OCI-LY1 (cell line): Measurements from ENCODE around the gene MED31.

ENCODE experiments used
- H2AFZ ChIP-seq: fragments of 200-600 bp; sonication (generic), shearing (Covaris generic); 2 replicates; pipeline ENCODE4 v1.6.0; 2014; ENCODE audit warnings: antibody characterized with exemption, mild to moderate bottlenecking, low read length
- H3F3A ChIP-seq: fragments of 200-600 bp; sonication (generic), shearing (Covaris generic); 2 replicates; pipeline ENCODE4 v1.6.0; 2014; ENCODE audit warnings: mild to moderate bottlenecking, antibody characterized with exemption, low read length, moderate library complexity; ENCODE audit not compliant: insufficient read depth
- H3K27ac ChIP-seq: fragments of 200-600 bp; sonication (generic); 2 replicates; pipeline ENCODE4 v1.5.1; 2014; ENCODE audit warnings: low read length, mixed run types, mild to moderate bottlenecking, low read depth; ENCODE audit not compliant: poor library complexity, severe bottlenecking
- H3K27me3 ChIP-seq: fragments of 200-600 bp; sonication (generic); 2 replicates; pipeline ENCODE4 v1.6.0; 2014; ENCODE audit warnings: antibody characterized with exemption, mild to moderate bottlenecking, low read length, moderate library complexity; ENCODE audit not compliant: insufficient read depth
- H3K36me3 ChIP-seq: fragments of 200-600 bp; sonication (generic); 2 replicates; pipeline ENCODE4 v1.6.1; 2014; ENCODE audit warnings: mild to moderate bottlenecking, antibody characterized with exemption, low read length, moderate library complexity, mixed read lengths; ENCODE audit not compliant: insufficient read depth
- H3K4me1 ChIP-seq: fragments of 200-600 bp; sonication (generic); 2 replicates; pipeline ENCODE4 v1.5.1; 2014; ENCODE audit warnings: mild to moderate bottlenecking, low read length, moderate library complexity; ENCODE audit not compliant: insufficient read depth, severe bottlenecking
- H3K4me2 ChIP-seq: fragments of 200-600 bp; sonication (generic), shearing (Covaris generic); 2 replicates; pipeline ENCODE4 v1.6.1; 2014; ENCODE audit warnings: low read length
- H3K4me3 ChIP-seq: fragments of 200-600 bp; sonication (generic); 2 replicates; pipeline ENCODE4 v1.5.1; 2014; ENCODE audit warnings: low read length, low read depth, mild to moderate bottlenecking, mixed read lengths; ENCODE audit not compliant: poor library complexity, severe bottlenecking
- H3K79me2 ChIP-seq: fragments of 200-600 bp; shearing (Covaris generic); 2 replicates; pipeline ENCODE4 v1.6.1; 2016; ENCODE audit warnings: mixed run types, low read length, mixed read lengths; ENCODE audit not compliant: insufficient read depth
- H3K9ac ChIP-seq: fragments of 200-600 bp; sonication (generic), shearing (Covaris generic); 2 replicates; pipeline ENCODE4 v1.6.1; 2014; ENCODE audit warnings: mild to moderate bottlenecking, low read length, mixed read lengths
- H3K9me2 ChIP-seq: fragments of 200-600 bp; sonication (generic), shearing (Covaris generic); 2 replicates; pipeline ENCODE4 v1.6.1; 2014; ENCODE audit warnings: low read depth, mild to moderate bottlenecking, low read length, mixed read lengths
- H3K9me3 ChIP-seq: fragments of 200-600 bp; shearing (Covaris generic); 2 replicates; pipeline ENCODE4 v1.6.1; 2014; ENCODE audit warnings: low read length, mixed read lengths
- H4K20me1 ChIP-seq: fragments of 200-600 bp; sonication (generic), shearing (Covaris generic); 2 replicates; pipeline ENCODE4 v1.6.0; 2016; ENCODE audit warnings: mild to moderate bottlenecking, low read length; ENCODE audit not compliant: insufficient read depth
- EZH2 ChIP-seq: fragments of 200-600 bp; sonication (generic), shearing (Covaris generic); IDR thresholded peaks from 2 replicates; pipeline ENCODE4 v1.8.0; 2017; ENCODE audit warnings: borderline replicate concordance, mixed run types, mild to moderate bottlenecking, antibody characterized with exemption, low read length, moderate library complexity, mixed read lengths
- TF ChIP-seq, protein P1 (sequence below): fragments of 200-600 bp; sonication (generic), shearing (Covaris generic); IDR thresholded peaks from 2 replicates; pipeline ENCODE4 v1.5.1; 2017; ENCODE audit warnings: mild to moderate bottlenecking, antibody characterized with exemption, low read length, moderate library complexity, mixed read lengths

MED31 gene

DNA sequence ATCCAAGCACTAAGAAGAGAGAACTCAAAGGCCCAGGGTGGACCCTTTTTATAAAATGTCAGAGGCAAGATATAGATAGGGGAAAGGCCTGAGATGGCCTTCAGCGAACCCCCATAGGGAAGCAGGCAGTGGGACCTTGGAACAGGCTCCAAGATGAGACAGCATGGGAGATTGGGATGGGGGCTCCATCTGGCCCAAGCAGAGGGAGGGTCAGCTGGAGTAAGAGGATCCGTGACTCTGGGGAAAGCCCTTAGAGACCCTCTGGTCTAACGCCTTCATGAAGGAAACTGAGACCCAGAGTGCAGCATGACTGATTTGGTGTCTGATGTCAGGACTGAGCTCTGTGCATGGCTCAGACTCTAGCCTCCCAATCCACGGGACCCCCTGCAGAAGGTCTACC, 30.9 kb upstream of the MED31 start:
- H3K4me1 ChIP-seq, result no peaks in the 10 kb centered on the region
- no peaks in the 10 kb centered on the region for H3K27me3 ChIP-seq
- no peak overlapping the region for H3K4me2 ChIP-seq
- H3K27ac ChIP-seq, result no peak overlapping the region
- H3K36me3 ChIP-seq, result no peaks in the 10 kb centered on the region
- no peaks in the 10 kb centered on the region for H3F3A ChIP-seq
- H2AFZ ChIP-seq, result no peak overlapping the region
- H4K20me1 ChIP-seq, result no peaks in the 10 kb centered on the region
- H3K79me2 ChIP-seq, result no peaks in the 10 kb centered on the region
- H3K9me3 ChIP-seq, result no peaks in the 10 kb centered on the region
- TF ChIP-seq, protein P1, sequence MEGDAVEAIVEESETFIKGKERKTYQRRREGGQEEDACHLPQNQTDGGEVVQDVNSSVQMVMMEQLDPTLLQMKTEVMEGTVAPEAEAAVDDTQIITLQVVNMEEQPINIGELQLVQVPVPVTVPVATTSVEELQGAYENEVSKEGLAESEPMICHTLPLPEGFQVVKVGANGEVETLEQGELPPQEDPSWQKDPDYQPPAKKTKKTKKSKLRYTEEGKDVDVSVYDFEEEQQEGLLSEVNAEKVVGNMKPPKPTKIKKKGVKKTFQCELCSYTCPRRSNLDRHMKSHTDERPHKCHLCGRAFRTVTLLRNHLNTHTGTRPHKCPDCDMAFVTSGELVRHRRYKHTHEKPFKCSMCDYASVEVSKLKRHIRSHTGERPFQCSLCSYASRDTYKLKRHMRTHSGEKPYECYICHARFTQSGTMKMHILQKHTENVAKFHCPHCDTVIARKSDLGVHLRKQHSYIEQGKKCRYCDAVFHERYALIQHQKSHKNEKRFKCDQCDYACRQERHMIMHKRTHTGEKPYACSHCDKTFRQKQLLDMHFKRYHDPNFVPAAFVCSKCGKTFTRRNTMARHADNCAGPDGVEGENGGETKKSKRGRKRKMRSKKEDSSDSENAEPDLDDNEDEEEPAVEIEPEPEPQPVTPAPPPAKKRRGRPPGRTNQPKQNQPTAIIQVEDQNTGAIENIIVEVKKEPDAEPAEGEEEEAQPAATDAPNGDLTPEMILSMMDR, result no peak
- H3K9me2 ChIP-seq, result no peaks in the 10 kb centered on the region
- no peak overlapping the region for H3K9ac ChIP-seq
- H3K4me3 ChIP-seq, result no peak overlapping the region

DNA sequence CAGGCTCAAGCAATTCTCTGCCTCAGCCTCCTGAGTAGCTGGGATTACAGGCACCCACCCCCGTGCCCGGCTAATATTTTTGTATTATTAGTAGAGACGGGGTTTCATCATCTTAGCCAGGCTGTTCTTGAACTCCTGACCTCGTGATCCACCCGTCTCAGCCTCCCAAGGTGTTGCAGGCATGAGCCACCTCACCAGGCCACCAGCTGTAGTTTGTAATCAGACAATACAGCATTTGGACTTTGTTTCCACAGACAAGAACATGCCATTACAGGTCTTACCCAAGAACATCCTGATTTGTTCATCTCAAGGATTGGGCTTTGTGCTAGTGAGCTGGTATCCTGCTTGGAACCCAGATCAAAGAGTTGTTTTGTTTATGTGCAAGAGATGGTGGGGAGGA, 30.3 kb upstream of the MED31 start:
- H3K27me3 ChIP-seq, result no peaks in the 10 kb centered on the region
- no peak overlapping the region for H2AFZ ChIP-seq
- no peak overlapping the region for H3K27ac ChIP-seq
- no peaks in the 10 kb centered on the region for H3K9me3 ChIP-seq
- no peaks in the 10 kb centered on the region for H3K36me3 ChIP-seq
- H3K4me1 ChIP-seq, result no peaks in the 10 kb centered on the region
- no peaks in the 10 kb centered on the region for H3K79me2 ChIP-seq
- no peaks in the 10 kb centered on the region for H4K20me1 ChIP-seq
- H3K4me3 ChIP-seq, result no peak overlapping the region
- TF ChIP-seq, protein P1, result no peak
- TF ChIP-seq EZH2, result no peak
- H3F3A ChIP-seq, result no peaks in the 10 kb centered on the region
- no peak overlapping the region for H3K9ac ChIP-seq
- H3K4me2 ChIP-seq, result no peak overlapping the region
- no peaks in the 10 kb centered on the region for H3K9me2 ChIP-seq

DNA sequence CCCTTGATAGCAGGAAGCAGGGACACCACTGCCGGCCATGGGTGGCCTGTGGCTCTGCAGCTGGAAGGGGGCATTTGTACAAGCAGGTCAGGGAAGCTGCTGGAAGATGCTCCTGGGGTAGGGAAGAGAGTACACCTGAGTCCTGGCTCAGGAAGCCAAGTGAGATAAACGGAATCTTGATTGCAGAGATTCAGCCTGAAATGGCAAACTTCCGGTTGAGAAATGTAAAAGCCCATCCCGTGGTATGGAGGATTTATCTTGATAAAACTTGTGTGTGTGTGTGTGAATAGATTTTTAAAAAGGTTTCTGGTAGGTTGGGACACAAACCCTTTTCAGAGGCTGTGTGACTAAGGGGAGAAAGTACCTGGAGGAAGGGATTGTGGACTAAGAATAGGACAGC, 29.8 kb upstream of the MED31 start:
- Histone ChIP-seq H3K9me3 (no peaks in the 10 kb centered on the region), H3K4me2 (no peak overlapping the region), H3K27me3 (no peaks in the 10 kb centered on the region), H2AFZ (no peak overlapping the region), H3K4me3 (no peak overlapping the region), H3K36me3 (no peaks in the 10 kb centered on the region), H3K9me2 (no peaks in the 10 kb centered on the region), H3K27ac (no peak overlapping the region), H3F3A (no peaks in the 10 kb centered on the region), H3K79me2 (no peaks in the 10 kb centered on the region), H3K4me1 (no peaks in the 10 kb centered on the region), H4K20me1 (no peaks in the 10 kb centered on the region), H3K9ac (no peak overlapping the region)
- TF ChIP-seq, protein P1, result no peak
- TF ChIP-seq EZH2, result no peak
